GM23338 (cell line): Measurements from ENCODE around the gene ZNF670. TPM values are rescaled to one million over a fixed set of nuclear protein-coding genes. Genes with fewer than 3 reads are reported as not detected.

ENCODE experiments used
- ATAC-seq: fragments of 200-7000 bp; cut with Tn5 transposase; 3 replicates; pipeline ENCODE4 v1.9.1; 2020
- DNase-seq: peaks from one replicate; pipeline ENCODE4 v3.0.0-alpha.2; 2015; ENCODE audit warnings: low spot score
- H2AFZ ChIP-seq: fragments of 200-600 bp; sonication (generic); 2 replicates; pipeline ENCODE4 v1.8.0; 2016; ENCODE audit warnings: antibody characterized with exemption, mild to moderate bottlenecking, moderate library complexity
- H3F3A ChIP-seq: fragments of 200-600 bp; sonication (generic); replicated peaks from 2 replicates; pipeline ENCODE4 v1.8.0; 2017; ENCODE audit warnings: antibody characterized with exemption, mixed run types, low read depth
- H3K27ac ChIP-seq: fragments of 200-600 bp; sonication (generic); 2 replicates; pipeline ENCODE4 v1.6.1; 2016; ENCODE audit warnings: low read depth
- H3K27me3 ChIP-seq: fragments of 200-600 bp; sonication (generic); 2 replicates; pipeline ENCODE4 v1.8.0; 2016; ENCODE audit warnings: mild to moderate bottlenecking, mixed run types, moderate library complexity; ENCODE audit not compliant: insufficient read depth
- H3K36me3 ChIP-seq: fragments of 200-600 bp; sonication (generic); 2 replicates; pipeline ENCODE4 v1.8.0; 2016; ENCODE audit warnings: mild to moderate bottlenecking; ENCODE audit not compliant: insufficient read depth
- H3K4me1 ChIP-seq: fragments of 200-600 bp; sonication (generic); 2 replicates; pipeline ENCODE4 v1.8.0; 2016; ENCODE audit warnings: mild to moderate bottlenecking, moderate library complexity; ENCODE audit not compliant: insufficient read depth
- H3K4me2 ChIP-seq: fragments of 200-600 bp; sonication (generic); 2 replicates; pipeline ENCODE4 v1.7.1; 2017; ENCODE audit warnings: mixed run types
- H3K4me3 ChIP-seq: fragments of 200-600 bp; sonication (generic); 2 replicates; pipeline ENCODE4 v1.6.1; 2016; ENCODE audit warnings: mixed run types
- H3K79me2 ChIP-seq: fragments of 200-600 bp; sonication (generic); replicated peaks from 2 replicates; pipeline ENCODE4 v1.8.0; 2017; ENCODE audit warnings: mild to moderate bottlenecking; ENCODE audit not compliant: insufficient read depth
- H3K9me2 ChIP-seq: fragments of 200-600 bp; sonication (generic); 2 replicates; pipeline ENCODE4 v1.8.0; 2017; ENCODE audit not compliant: insufficient read depth
- H4K20me1 ChIP-seq: fragments of 200-600 bp; sonication (generic); replicated peaks from 2 replicates; pipeline ENCODE4 v1.8.0; 2017; ENCODE audit warnings: mild to moderate bottlenecking; ENCODE audit not compliant: insufficient read depth
- H3K27ac Mint-ChIP-seq: 2 replicates; pipeline ENCODE4 v1.8.0; 2020; ENCODE audit warnings: inconsistent platforms, mild to moderate bottlenecking, moderate library complexity, mixed read lengths
- H3K27me3 Mint-ChIP-seq: 3 replicates; pipeline ENCODE4 v1.8.0; 2022; ENCODE audit warnings: low read depth, mild to moderate bottlenecking, moderate library complexity, mixed read lengths, inconsistent platforms; ENCODE audit not compliant: insufficient read depth, poor library complexity
- H3K36me3 Mint-ChIP-seq: 3 replicates; pipeline ENCODE4 v1.8.0; 2021; ENCODE audit warnings: low read depth, mild to moderate bottlenecking, inconsistent platforms, moderate library complexity, mixed read lengths
- H3K4me1 Mint-ChIP-seq: 3 replicates; pipeline ENCODE4 v1.8.0; 2020; ENCODE audit warnings: mild to moderate bottlenecking, inconsistent platforms, mixed read lengths
- H3K4me3 Mint-ChIP-seq: 3 replicates; pipeline ENCODE4 v1.8.0; 2021; ENCODE audit warnings: moderate library complexity, mild to moderate bottlenecking, inconsistent platforms, mixed read lengths
- H3K9me3 Mint-ChIP-seq: 3 replicates; pipeline ENCODE4 v1.8.0; 2020; ENCODE audit warnings: moderate library complexity, mild to moderate bottlenecking, inconsistent platforms, mixed read lengths
- CTCF ChIP-seq, 2 experiments: fragments of 200-600 bp in 1 of 2; sonication (generic) in 1 of 2; conservative IDR thresholded peaks; 2 replicates each; pipeline versions ENCODE4 v1.5.1 to v1.6.1; 2016 to 2017; ENCODE audit warnings: antibody characterized with exemption in 2 of 2, low read depth in 2 of 2, mild to moderate bottlenecking in 2 of 2, moderate library complexity in 1 of 2
- ETS1 ChIP-seq: IDR thresholded peaks from 2 replicates; pipeline ENCODE4 v1.6.1; 2016; ENCODE audit warnings: antibody characterized with exemption
- EZH2phosphoT487 ChIP-seq: fragments of 200-600 bp; sonication (generic); IDR thresholded peaks from one replicate; pipeline ENCODE4 v1.8.1; 2018; ENCODE audit warnings: antibody characterized with exemption; ENCODE audit not compliant: unreplicated experiment
- NANOG ChIP-seq: IDR thresholded peaks from 2 replicates; pipeline ENCODE4 v1.6.1; 2016; ENCODE audit warnings: antibody characterized with exemption, borderline replicate concordance
- POLR2AphosphoS5 ChIP-seq: IDR thresholded peaks from 2 replicates; pipeline ENCODE4 v1.6.1; 2016; ENCODE audit warnings: antibody characterized with exemption, low read depth
- ZNF331 ChIP-seq: fragments of 250-450 bp; sonication (Bioruptor Pico); IDR thresholded peaks from 2 replicates; pipeline ENCODE4 v1.5.0; 2020; ENCODE audit warnings: low read depth, mild to moderate bottlenecking, moderate library complexity
- ZNF462 ChIP-seq: fragments of 250-450 bp; sonication (Bioruptor Pico); IDR thresholded peaks from 2 replicates; pipeline ENCODE4 v1.5.0; 2020; ENCODE audit warnings: mild to moderate bottlenecking, moderate library complexity
- polyA plus RNA-seq: library from polyadenylated mRNA; unstranded; fragments of >200 nt; fragmentation: Nextera tagmentation; extraction: Ambion mirVana; gene quantifications from 2 replicates; pipeline ENCODE4 v1.2.1, GENCODE V29; 2016
- total RNA-seq: library from RNA; depleted of rRNA; stranded (reverse); fragments of >200 nt; shearing (Covaris generic); gene quantifications from 2 replicates; pipeline ENCODE4 v1.2.3, GENCODE V29; 2014
- TF ChIP-seq, protein P1 (sequence below): IDR thresholded peaks from one replicate; pipeline ENCODE4 v1.6.1; 2018; ENCODE audit warnings: antibody characterized with exemption; ENCODE audit not compliant: unreplicated experiment

ZNF670 gene
- total and polyA plus RNA-seq, 2 experiments from 2014 or later: 8.0 to 19.3 TPM

GRCh38 chr1:247118946-247119446 is 40.4 kb upstream of the ZNF670 start:
- Mint-ChIP-seq H3K36me3 (no peaks in the 10 kb centered on the region), H3K27ac (no peak overlapping the region), H3K4me3 (no peak overlapping the region), H3K4me1 (no peaks in the 10 kb centered on the region), H3K9me3 (peaks cover 8% of the 10 kb centered on the region; the same call in 2 of the 3 replicates), H3K27me3 (peaks cover 4% of the 10 kb centered on the region)
- ATAC-seq: peak; percentile 97
- Histone ChIP-seq H4K20me1 (no peaks in the 10 kb centered on the region), H2AFZ (no peak overlapping the region), H3K27me3 (no peaks in the 10 kb centered on the region), H3K36me3 (no peaks in the 10 kb centered on the region), H3K4me3 (no peak overlapping the region), H3K9me2 (no peaks in the 10 kb centered on the region), H3F3A (no peaks in the 10 kb centered on the region), H3K79me2 (no peaks in the 10 kb centered on the region), H3K4me2 (no peak overlapping the region), H3K4me1 (no peaks in the 10 kb centered on the region), H3K27ac (no peak overlapping the region)
- DNase-seq: peak; percentile 97
- no peak for TF ChIP-seq ETS1
- peak; percentile 71 for TF ChIP-seq CTCF (conservative IDR thresholded peaks at IDR 0.05; ENCODE audit: low read depth in 2 of 2)

DNA sequence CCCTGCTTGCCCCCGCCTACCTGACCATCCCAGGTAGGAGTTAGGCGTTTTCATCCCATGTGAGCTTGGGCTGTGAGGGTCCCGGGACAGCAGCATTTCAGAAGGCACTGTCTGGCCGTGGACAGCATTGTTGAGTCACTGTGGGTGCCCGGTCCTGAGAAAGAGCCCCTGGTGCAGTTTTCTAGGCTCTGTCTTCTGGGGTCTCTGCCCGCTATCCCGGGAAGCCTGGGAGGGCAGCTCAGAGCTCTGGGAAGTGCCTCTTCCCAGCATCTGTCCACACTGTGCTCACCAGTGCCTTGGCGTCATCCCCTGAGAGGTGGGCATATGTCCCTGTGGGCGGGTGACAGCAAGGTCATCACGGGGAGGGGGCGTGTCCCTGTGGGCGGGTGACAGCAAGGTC is 36.9 kb upstream of the ZNF670 start:
- no peak overlapping the region for H3K4me3 Mint-ChIP-seq
- H3K9me3 Mint-ChIP-seq: peaks cover 8% of the 10 kb centered on the region; the same call in 2 of the 3 replicates
- no peak for DNase-seq
- H3K4me3 ChIP-seq: no peak overlapping the region
- no peak overlapping the region for H3K27ac ChIP-seq
- no peaks in the 10 kb centered on the region for H4K20me1 ChIP-seq
- no peaks in the 10 kb centered on the region for H3F3A ChIP-seq
- no peaks in the 10 kb centered on the region for H3K79me2 ChIP-seq
- H3K9me2 ChIP-seq: no peaks in the 10 kb centered on the region
- no peak overlapping the region for H3K4me2 ChIP-seq
- peaks cover 10% of the 10 kb centered on the region for H3K4me1 Mint-ChIP-seq
- H3K36me3 ChIP-seq: no peaks in the 10 kb centered on the region
- ATAC-seq: no peak
- H3K27me3 Mint-ChIP-seq: peaks cover 23% of the 10 kb centered on the region
- no peak overlapping the region for H3K27ac Mint-ChIP-seq
- peaks cover 3% of the 10 kb centered on the region; the same call in 1 of the 3 replicates for H3K36me3 Mint-ChIP-seq
- peaks cover 27% of the 10 kb centered on the region for H3K27me3 ChIP-seq
- peaks cover 3% of the 10 kb centered on the region for H3K4me1 ChIP-seq
- H2AFZ ChIP-seq: no peak overlapping the region
- TF ChIP-seq ZNF462 (CRISPR knock-in tag) (no peak), NANOG (no peak), ZNF331 (CRISPR knock-in tag) (no peak), EZH2phosphoT487 (no peak), POLR2AphosphoS5 (no peak)
- TF ChIP-seq, protein P1, sequence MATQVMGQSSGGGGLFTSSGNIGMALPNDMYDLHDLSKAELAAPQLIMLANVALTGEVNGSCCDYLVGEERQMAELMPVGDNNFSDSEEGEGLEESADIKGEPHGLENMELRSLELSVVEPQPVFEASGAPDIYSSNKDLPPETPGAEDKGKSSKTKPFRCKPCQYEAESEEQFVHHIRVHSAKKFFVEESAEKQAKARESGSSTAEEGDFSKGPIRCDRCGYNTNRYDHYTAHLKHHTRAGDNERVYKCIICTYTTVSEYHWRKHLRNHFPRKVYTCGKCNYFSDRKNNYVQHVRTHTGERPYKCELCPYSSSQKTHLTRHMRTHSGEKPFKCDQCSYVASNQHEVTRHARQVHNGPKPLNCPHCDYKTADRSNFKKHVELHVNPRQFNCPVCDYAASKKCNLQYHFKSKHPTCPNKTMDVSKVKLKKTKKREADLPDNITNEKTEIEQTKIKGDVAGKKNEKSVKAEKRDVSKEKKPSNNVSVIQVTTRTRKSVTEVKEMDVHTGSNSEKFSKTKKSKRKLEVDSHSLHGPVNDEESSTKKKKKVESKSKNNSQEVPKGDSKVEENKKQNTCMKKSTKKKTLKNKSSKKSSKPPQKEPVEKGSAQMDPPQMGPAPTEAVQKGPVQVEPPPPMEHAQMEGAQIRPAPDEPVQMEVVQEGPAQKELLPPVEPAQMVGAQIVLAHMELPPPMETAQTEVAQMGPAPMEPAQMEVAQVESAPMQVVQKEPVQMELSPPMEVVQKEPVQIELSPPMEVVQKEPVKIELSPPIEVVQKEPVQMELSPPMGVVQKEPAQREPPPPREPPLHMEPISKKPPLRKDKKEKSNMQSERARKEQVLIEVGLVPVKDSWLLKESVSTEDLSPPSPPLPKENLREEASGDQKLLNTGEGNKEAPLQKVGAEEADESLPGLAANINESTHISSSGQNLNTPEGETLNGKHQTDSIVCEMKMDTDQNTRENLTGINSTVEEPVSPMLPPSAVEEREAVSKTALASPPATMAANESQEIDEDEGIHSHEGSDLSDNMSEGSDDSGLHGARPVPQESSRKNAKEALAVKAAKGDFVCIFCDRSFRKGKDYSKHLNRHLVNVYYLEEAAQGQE: no peak
